SJSA1 (cell line): ENCODE results near the gene ARHGEF26. TPM values are rescaled to one million over a fixed set of nuclear protein-coding genes. Genes with fewer than 3 reads are reported as not detected.
A peak's percentile ranks its signal among the peaks of the same experiment; 100 is the strongest.

Source experiments
- DNase-seq, 2 experiments: peaks; one replicate each; pipeline ENCODE4 v3.0.0-alpha.2; 2015 to 2020; ENCODE audit warnings: low spot score in 2 of 2, low read depth in 1 of 2
- H3K27ac ChIP-seq: fragments of 250-450 bp; sonication (Bioruptor Pico); 2 replicates; pipeline ENCODE4 v1.5.1; 2020; ENCODE audit warnings: mild to moderate bottlenecking, moderate library complexity
- H3K27me3 ChIP-seq: fragments of 250-450 bp; sonication (Bioruptor Pico); replicated peaks from 2 replicates; pipeline ENCODE4 v1.5.1; 2020; ENCODE audit warnings: mild to moderate bottlenecking, moderate library complexity
- H3K36me3 ChIP-seq: fragments of 250-450 bp; sonication (Bioruptor Pico); 2 replicates; pipeline ENCODE4 v1.5.1; 2020; ENCODE audit warnings: mild to moderate bottlenecking
- H3K4me1 ChIP-seq: fragments of 250-450 bp; sonication (Bioruptor Pico); replicated peaks from 2 replicates; pipeline ENCODE4 v1.6.1; 2021; ENCODE audit warnings: mild to moderate bottlenecking
- H3K4me3 ChIP-seq: fragments of 250-450 bp; sonication (Bioruptor Pico); 2 replicates; pipeline ENCODE4 v1.5.1; 2020; ENCODE audit warnings: mild to moderate bottlenecking
- H3K9me3 ChIP-seq: fragments of 250-450 bp; sonication (Bioruptor Pico); replicated peaks from 2 replicates; pipeline ENCODE4 v1.5.1; 2020; ENCODE audit warnings: mild to moderate bottlenecking
- total RNA-seq: library from RNA; depleted of rRNA; stranded (reverse); fragments of >200 nt; shearing (Covaris generic); gene quantifications from 2 replicates; pipeline ENCODE4 v1.2.3, GENCODE V29; 2014

ARHGEF26 gene
- total RNA-seq, 1 experiment from 2014 or later: 12.0 TPM

GRCh38 chr3:154240235-154240634 lies 119.0 kb downstream of the ARHGEF26 start:
- H3K36me3 ChIP-seq: peaks cover 25% of the 10 kb centered on the region
- H3K27me3 ChIP-seq: no peaks in the 10 kb centered on the region
- H3K4me1 ChIP-seq: peaks cover 14% of the 10 kb centered on the region
- no peak overlapping the region for H3K27ac ChIP-seq
- H3K4me3 ChIP-seq: no peak overlapping the region
- DNase-seq: no peak
- H3K9me3 ChIP-seq: no peaks in the 10 kb centered on the region

- Histone ChIP-seq H3K4me1 (peaks cover 14% of the 10 kb centered on the region), H3K4me3 (no peak overlapping the region), H3K27me3 (no peaks in the 10 kb centered on the region), H3K36me3 (peaks cover 21% of the 10 kb centered on the region), H3K9me3 (no peaks in the 10 kb centered on the region), H3K27ac (no peak overlapping the region)
- no peak for DNase-seq
Measured at GRCh38 chr3:154241496-154241895, 120.3 kb downstream of the ARHGEF26 start.

GRCh38 chr3:154242766-154243165 lies 121.6 kb downstream of the ARHGEF26 start:
- H3K4me1 ChIP-seq: peaks cover 14% of the 10 kb centered on the region
- DNase-seq: peak; percentile 15 to 40
- H3K9me3 ChIP-seq: no peaks in the 10 kb centered on the region
- H3K27ac ChIP-seq: peak overlapping the region; percentile 18
- no peak overlapping the region for H3K4me3 ChIP-seq
- no peaks in the 10 kb centered on the region for H3K27me3 ChIP-seq
- peaks cover 21% of the 10 kb centered on the region for H3K36me3 ChIP-seq

- Histone ChIP-seq H3K36me3 (peaks cover 21% of the 10 kb centered on the region), H3K4me3 (no peak overlapping the region), H3K27me3 (no peaks in the 10 kb centered on the region), H3K27ac (peak overlapping the region; percentile 18), H3K9me3 (no peaks in the 10 kb centered on the region), H3K4me1 (peaks cover 14% of the 10 kb centered on the region)
- no peak for DNase-seq
Measured at GRCh38 chr3:154243353-154243752, 122.2 kb downstream of the ARHGEF26 start.

GRCh38 chr3:154244644-154245043 lies 123.5 kb downstream of the ARHGEF26 start:
- Histone ChIP-seq H3K36me3 (peaks cover 21% of the 10 kb centered on the region), H3K27me3 (no peaks in the 10 kb centered on the region), H3K4me3 (no peak overlapping the region), H3K4me1 (peaks cover 14% of the 10 kb centered on the region), H3K9me3 (no peaks in the 10 kb centered on the region), H3K27ac (no peak overlapping the region)
- DNase-seq: no peak

GRCh38 chr3:154247806-154248415 lies 126.7 kb downstream of the ARHGEF26 start:
- Histone ChIP-seq H3K9me3 (no peaks in the 10 kb centered on the region), H3K4me3 (no peak overlapping the region), H3K4me1 (peaks cover 5% of the 10 kb centered on the region; the same call in 1 of the 2 replicates), H3K27me3 (no peaks in the 10 kb centered on the region), H3K27ac (no peak overlapping the region), H3K36me3 (peaks cover 2% of the 10 kb centered on the region)
- no peak for DNase-seq

- Histone ChIP-seq H3K36me3 (peaks cover 6% of the 10 kb centered on the region), H3K4me1 (no peaks in the 10 kb centered on the region), H3K27ac (no peak overlapping the region), H3K27me3 (no peaks in the 10 kb centered on the region), H3K9me3 (no peaks in the 10 kb centered on the region), H3K4me3 (no peak overlapping the region)
- DNase-seq: no peak
Measured at GRCh38 chr3:154250291-154250690, 129.1 kb downstream of the ARHGEF26 start.

GRCh38 chr3:154251610-154252009 lies 130.4 kb downstream of the ARHGEF26 start:
- H3K36me3 ChIP-seq: peaks cover 16% of the 10 kb centered on the region
- H3K4me3 ChIP-seq: no peak overlapping the region
- H3K4me1 ChIP-seq: no peaks in the 10 kb centered on the region
- no peak for DNase-seq
- no peaks in the 10 kb centered on the region for H3K9me3 ChIP-seq
- no peaks in the 10 kb centered on the region for H3K27me3 ChIP-seq
- H3K27ac ChIP-seq: no peak overlapping the region

- H3K36me3 ChIP-seq: peaks cover 29% of the 10 kb centered on the region
- no peaks in the 10 kb centered on the region for H3K27me3 ChIP-seq
- H3K4me3 ChIP-seq: no peak overlapping the region
- DNase-seq: peak; percentile 57 to 85
- H3K27ac ChIP-seq: no peak overlapping the region
- H3K4me1 ChIP-seq: no peaks in the 10 kb centered on the region
- H3K9me3 ChIP-seq: no peaks in the 10 kb centered on the region
Measured at GRCh38 chr3:154252759-154253638, 131.8 kb downstream of the ARHGEF26 start.

GRCh38 chr3:154254527-154254926 lies 133.3 kb downstream of the ARHGEF26 start:
- no peaks in the 10 kb centered on the region for H3K9me3 ChIP-seq

GRCh38 chr3:154273381-154273780 lies 152.2 kb downstream of the ARHGEF26 start:
- Histone ChIP-seq H3K27ac (no peak overlapping the region), H3K9me3 (no peaks in the 10 kb centered on the region), H3K4me3 (no peak overlapping the region), H3K36me3 (peaks cover 62% of the 10 kb centered on the region), H3K4me1 (no peaks in the 10 kb centered on the region), H3K27me3 (no peaks in the 10 kb centered on the region)
- DNase-seq: no peak

More at GRCh38 chr3:154254527-154254926, 133.3 kb downstream of the ARHGEF26 start:
- H3K4me1 ChIP-seq: no peaks in the 10 kb centered on the region
- DNase-seq: no peak
- H3K36me3 ChIP-seq: peaks cover 43% of the 10 kb centered on the region
- no peaks in the 10 kb centered on the region for H3K27me3 ChIP-seq
- no peak overlapping the region for H3K27ac ChIP-seq
- no peak overlapping the region for H3K4me3 ChIP-seq

- no peak overlapping the region for H3K4me3 ChIP-seq
- H3K36me3 ChIP-seq: peaks cover 69% of the 10 kb centered on the region
- no peak overlapping the region for H3K27ac ChIP-seq
- no peaks in the 10 kb centered on the region for H3K27me3 ChIP-seq
- H3K9me3 ChIP-seq: no peaks in the 10 kb centered on the region
- DNase-seq: no peak
- H3K4me1 ChIP-seq: no peaks in the 10 kb centered on the region
Measured at GRCh38 chr3:154274348-154274747, 153.2 kb downstream of the ARHGEF26 start.

GRCh38 chr3:154275292-154275691 lies 154.1 kb downstream of the ARHGEF26 start:
- H3K27me3 ChIP-seq: no peaks in the 10 kb centered on the region
- H3K4me3 ChIP-seq: no peak overlapping the region
- peaks cover 73% of the 10 kb centered on the region for H3K36me3 ChIP-seq
- no peaks in the 10 kb centered on the region for H3K9me3 ChIP-seq
- H3K4me1 ChIP-seq: no peaks in the 10 kb centered on the region
- no peak overlapping the region for H3K27ac ChIP-seq
- DNase-seq: no peak

GRCh38 chr3:154275965-154276364 lies 154.8 kb downstream of the ARHGEF26 start:
- Histone ChIP-seq H3K27ac (no peak overlapping the region), H3K4me3 (no peak overlapping the region), H3K27me3 (no peaks in the 10 kb centered on the region), H3K36me3 (peaks cover 79% of the 10 kb centered on the region), H3K4me1 (no peaks in the 10 kb centered on the region), H3K9me3 (no peaks in the 10 kb centered on the region)
- DNase-seq: no peak
